Measurements from ENCODE around the gene GREM2. TPM values are rescaled to one million over a fixed set of nuclear protein-coding genes. Genes with fewer than 3 reads are reported as not detected.

Gene GREM2
- total and polyA plus RNA-seq, 2 experiments from 2014 or later = 47.8 to 86.5 TPM

DNA sequence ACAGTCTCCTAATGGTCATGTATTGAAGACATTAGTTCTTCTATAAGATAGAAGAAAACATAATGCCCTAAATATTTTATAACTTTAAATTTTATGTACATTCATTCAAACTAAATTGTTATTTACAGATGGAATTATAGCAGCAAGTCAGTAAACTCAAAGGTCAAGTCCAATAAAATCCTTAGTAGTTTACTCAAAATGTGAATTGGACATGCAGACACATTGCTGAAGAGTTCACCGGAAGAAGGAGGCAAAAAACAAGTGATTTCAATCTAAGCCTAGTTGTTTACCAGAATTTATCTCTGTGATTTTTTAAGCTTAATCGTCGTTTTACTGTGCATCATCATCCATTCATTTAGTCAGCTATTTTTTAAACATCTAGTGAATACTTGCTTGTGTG lies 149.7 kb downstream of the GREM2 start:
- TF ChIP-seq EZH2 (IDR thresholded peaks at IDR 0.05; ENCODE audit: insufficient read depth, poor library complexity, severe bottlenecking) = no peak
- TF ChIP-seq EZH2phosphoT487 (IDR thresholded peaks at IDR 0.05; ENCODE audit: insufficient read depth, low read depth) = no peak
- H3K4me2 ChIP-seq (ENCODE audit: unreplicated experiment) = no peak overlapping the region
- H3K36me3 ChIP-seq (ENCODE audit: low read depth) = peaks cover 9% of the 10 kb centered on the region
- no peak overlapping the region for H3K27ac ChIP-seq
- H3K79me2 ChIP-seq (ENCODE audit: insufficient read depth) = peaks cover 25% of the 10 kb centered on the region; the same call in 1 of the 2 replicates
- H3F3A ChIP-seq (ENCODE audit: insufficient read depth) = peaks cover 53% of the 10 kb centered on the region
- in situ Hi-C loops (cut with MboI) = no loop called here
- H3K4me1 ChIP-seq (ENCODE audit: insufficient read depth) = peaks cover 50% of the 10 kb centered on the region
- 64 to 69% methylated on average over 3 of the region's 3 CpGs for WGBS, 2 experiments (ENCODE audit: low coverage in 1 of 2, low lambda C conversion rate in 2 of 2, missing lambda C conversion rate in 2 of 2)
- H3K9ac ChIP-seq = no peak overlapping the region
- DNase-seq = no peak
- no peaks in the 10 kb centered on the region for H4K20me1 ChIP-seq (ENCODE audit: insufficient read depth)
- no peaks in the 10 kb centered on the region for H3K9me3 ChIP-seq (ENCODE audit: low read depth)
- H3K9me2 ChIP-seq (ENCODE audit: insufficient read depth) = no peaks in the 10 kb centered on the region
- H3K27me3 ChIP-seq (replicated peaks; ENCODE audit: insufficient read depth) = no peaks in the 10 kb centered on the region
- H3K4me3 ChIP-seq = no peak overlapping the region
- H2AFZ ChIP-seq = no peak overlapping the region

DNA sequence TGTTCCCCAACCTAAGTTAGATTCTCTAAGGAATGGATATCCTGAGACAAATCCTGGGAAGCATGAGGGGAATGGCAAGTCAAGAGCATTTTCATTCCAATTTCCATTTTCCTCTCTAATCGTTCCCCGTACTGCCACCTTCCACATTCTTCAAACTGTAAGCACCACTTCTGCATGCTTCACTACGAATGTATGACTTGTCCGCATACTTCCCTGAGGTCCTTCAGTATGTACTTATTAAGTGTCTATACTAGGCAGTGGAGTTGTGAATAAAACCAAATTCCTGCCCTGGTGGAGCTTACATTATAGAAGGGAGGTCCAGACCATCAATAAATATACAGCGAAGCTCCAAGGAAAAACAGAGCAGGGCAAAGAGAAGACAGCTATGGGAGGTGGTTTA lies 154.8 kb downstream of the GREM2 start:
- in situ Hi-C loops (cut with MboI) = no loop called here
- Histone ChIP-seq H3K27ac (no peak overlapping the region), H3K36me3 (ENCODE audit: low read depth) (peaks cover 18% of the 10 kb centered on the region; the same call in 1 of the 2 replicates), H3K4me3 (no peak overlapping the region), H3F3A (ENCODE audit: insufficient read depth) (peaks cover 24% of the 10 kb centered on the region), H3K9me3 (ENCODE audit: low read depth) (no peaks in the 10 kb centered on the region), H3K79me2 (ENCODE audit: insufficient read depth) (peaks cover 10% of the 10 kb centered on the region; the same call in 1 of the 2 replicates), H4K20me1 (ENCODE audit: insufficient read depth) (no peaks in the 10 kb centered on the region), H3K4me2 (ENCODE audit: unreplicated experiment) (no peak overlapping the region), H2AFZ (no peak overlapping the region), H3K27me3 (replicated peaks; ENCODE audit: insufficient read depth) (no peaks in the 10 kb centered on the region), H3K9me2 (ENCODE audit: insufficient read depth) (no peaks in the 10 kb centered on the region), H3K4me1 (ENCODE audit: insufficient read depth) (peaks cover 31% of the 10 kb centered on the region), H3K9ac (no peak overlapping the region)
- no peak for TF ChIP-seq EZH2phosphoT487 (IDR thresholded peaks at IDR 0.05; ENCODE audit: insufficient read depth, low read depth)
- no peak for TF ChIP-seq EZH2 (IDR thresholded peaks at IDR 0.05; ENCODE audit: insufficient read depth, poor library complexity, severe bottlenecking)
- DNase-seq = no peak
- WGBS, 2 experiments (ENCODE audit: low coverage in 1 of 2, low lambda C conversion rate in 2 of 2, missing lambda C conversion rate in 2 of 2) = 97 to 98% methylated on average over 5 of the region's 5 CpGs

DNA sequence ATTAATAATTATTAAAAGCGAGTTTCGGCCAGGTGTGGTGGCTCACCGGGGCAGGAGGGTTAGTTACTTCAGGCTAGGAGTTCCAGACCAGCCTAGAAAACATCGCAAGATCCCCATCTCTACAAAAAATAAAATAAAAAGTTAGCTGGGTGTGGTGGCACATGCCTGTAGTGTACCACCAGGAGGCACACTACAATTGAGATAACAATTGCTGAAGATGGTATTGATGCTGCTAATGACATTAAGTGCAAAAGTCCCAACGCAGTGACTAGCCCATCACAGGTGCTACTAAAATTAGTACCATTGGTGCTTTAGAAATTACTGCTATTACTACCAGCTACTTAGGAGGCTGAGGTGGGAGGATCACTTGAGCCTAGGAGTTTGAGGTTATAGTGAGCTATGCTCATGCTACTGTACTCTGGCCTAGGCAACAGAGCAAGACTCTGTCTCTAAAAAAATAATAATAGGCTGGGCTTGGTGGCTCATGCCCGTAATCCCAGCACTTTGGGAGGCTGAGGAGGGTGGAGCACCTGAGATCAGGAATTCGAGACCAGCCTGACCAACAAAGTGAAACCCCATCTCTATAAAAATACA lies 156.6 kb downstream of the GREM2 start:
- DNase-seq = peak; percentile 44
- H3F3A ChIP-seq (ENCODE audit: insufficient read depth) = peaks cover 23% of the 10 kb centered on the region
- H3K4me1 ChIP-seq (ENCODE audit: insufficient read depth) = peaks cover 28% of the 10 kb centered on the region
- no peak overlapping the region for H2AFZ ChIP-seq
- H3K27me3 ChIP-seq (replicated peaks; ENCODE audit: insufficient read depth) = no peaks in the 10 kb centered on the region
- in situ Hi-C loops (cut with MboI) = no loop called here
- H3K36me3 ChIP-seq (ENCODE audit: low read depth) = peaks cover 24% of the 10 kb centered on the region; the same call in 1 of the 2 replicates
- H4K20me1 ChIP-seq (ENCODE audit: insufficient read depth) = no peaks in the 10 kb centered on the region
- no peak overlapping the region for H3K27ac ChIP-seq
- H3K9me2 ChIP-seq (ENCODE audit: insufficient read depth) = no peaks in the 10 kb centered on the region
- H3K9me3 ChIP-seq (ENCODE audit: low read depth) = no peaks in the 10 kb centered on the region
- H3K9ac ChIP-seq = no peak overlapping the region
- WGBS, 2 experiments (ENCODE audit: low coverage in 1 of 2, low lambda C conversion rate in 2 of 2, missing lambda C conversion rate in 2 of 2) = 74 to 77% methylated on average over 7 of the region's 7 CpGs
- H3K79me2 ChIP-seq (ENCODE audit: insufficient read depth) = peaks cover 5% of the 10 kb centered on the region; the same call in 1 of the 2 replicates
- no peak overlapping the region for H3K4me3 ChIP-seq
- H3K4me2 ChIP-seq (ENCODE audit: unreplicated experiment) = no peak overlapping the region
- TF ChIP-seq EZH2phosphoT487 (IDR thresholded peaks at IDR 0.05; ENCODE audit: insufficient read depth, low read depth) (no peak), EZH2 (IDR thresholded peaks at IDR 0.05; ENCODE audit: insufficient read depth, poor library complexity, severe bottlenecking) (no peak)

DNA sequence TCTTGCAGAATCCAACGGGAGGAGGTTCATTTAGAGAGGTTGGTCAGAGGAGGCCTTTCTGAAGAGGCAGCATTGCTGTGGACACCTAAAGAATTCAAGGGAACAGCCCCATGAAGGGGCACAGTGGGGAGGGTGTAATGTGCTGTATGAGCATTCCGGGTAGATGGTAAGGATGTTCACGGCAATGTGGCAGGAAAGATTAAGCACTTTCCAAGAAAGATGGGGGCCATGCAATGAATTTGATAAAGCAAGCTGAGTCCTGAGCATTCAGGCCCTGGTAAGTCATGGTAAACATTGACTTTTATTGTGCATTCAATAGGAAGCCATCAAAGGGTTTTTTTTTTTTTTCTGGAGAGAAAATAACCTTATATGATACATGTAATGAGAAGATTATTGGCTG lies 166.6 kb downstream of the GREM2 start:
- H2AFZ ChIP-seq = no peak overlapping the region
- no peaks in the 10 kb centered on the region for H3K27me3 ChIP-seq (replicated peaks; ENCODE audit: insufficient read depth)
- TF ChIP-seq EZH2phosphoT487 (IDR thresholded peaks at IDR 0.05; ENCODE audit: insufficient read depth, low read depth) (no peak), EZH2 (IDR thresholded peaks at IDR 0.05; ENCODE audit: insufficient read depth, poor library complexity, severe bottlenecking) (no peak)
- WGBS, 2 experiments (ENCODE audit: low coverage in 1 of 2, low lambda C conversion rate in 2 of 2, missing lambda C conversion rate in 2 of 2) = 95 to 96% methylated on average over 3 of the region's 3 CpGs
- H3K36me3 ChIP-seq (ENCODE audit: low read depth) = peaks cover 55% of the 10 kb centered on the region
- peaks cover 14% of the 10 kb centered on the region for H3K79me2 ChIP-seq (ENCODE audit: insufficient read depth)
- H3F3A ChIP-seq (ENCODE audit: insufficient read depth) = 0 out of 2 replicates have a peak, but pooled peaks cover 10% of the 10 kb centered on the region
- no peak overlapping the region for H3K9ac ChIP-seq
- no peaks in the 10 kb centered on the region for H3K4me1 ChIP-seq (ENCODE audit: insufficient read depth)
- H3K4me2 ChIP-seq (ENCODE audit: unreplicated experiment) = no peak overlapping the region
- H3K4me3 ChIP-seq = no peak overlapping the region
- no peaks in the 10 kb centered on the region for H3K9me2 ChIP-seq (ENCODE audit: insufficient read depth)
- H3K27ac ChIP-seq = no peak overlapping the region
- H3K9me3 ChIP-seq (ENCODE audit: low read depth) = no peaks in the 10 kb centered on the region
- in situ Hi-C loops (cut with MboI) = no loop called here
- H4K20me1 ChIP-seq (ENCODE audit: insufficient read depth) = no peaks in the 10 kb centered on the region
- DNase-seq = no peak
